Measurements from ENCODE around the gene MAD2L1BP. TPM values are rescaled to one million over a fixed set of nuclear protein-coding genes. Genes with fewer than 3 reads are reported as not detected.

MAD2L1BP gene
- total RNA-seq, 2 experiments from 2014 or later, result 29.0 to 31.7 TPM

GRCh38 chr6:43669050-43669921 lies 33.6 kb downstream of the MAD2L1BP start:
- Mint-ChIP-seq H3K4me3 (no peak overlapping the region), H3K36me3 (ENCODE audit: low read depth) (peaks cover 11% of the 10 kb centered on the region), H3K4me1 (ENCODE audit: low read depth) (peaks cover 41% of the 10 kb centered on the region), H3K27ac (peak overlapping the region; percentile 88), H3K27me3 (peaks cover 1% of the 10 kb centered on the region), H3K9me3 (no peaks in the 10 kb centered on the region)
- POLR2A ChIA-PET, result interaction anchor here (0.6 to 3.1 kb wide), 6 partner anchors 11 to 405 kb away, joined by 3 to 8 read pairs (median 4); partner anchors contain the start of gene RSPH9
- peak; percentile 4 for DNase-seq
- intact Hi-C loops (cut with micrococcal nuclease), result loop anchor here (5.0 kb wide), 1 partner anchor 93 kb away; no protein-coding TSS in a partner anchor
- peak; percentile 3 for ATAC-seq
- CTCF ChIA-PET, result interaction anchor here (0.7 to 6.7 kb wide), 15 partner anchors 8 to 409 kb away, joined by 3 to 68 read pairs (median 5); partner anchors contain the start of genes MAD2L1BP and MRPS18A
- TF ChIP-seq CTCF (IDR thresholded peaks at IDR 0.05), result no peak

GRCh38 chr6:43669922-43670622 lies 34.4 kb downstream of the MAD2L1BP start:
- Mint-ChIP-seq H3K4me1 (ENCODE audit: low read depth) (peaks cover 41% of the 10 kb centered on the region), H3K4me3 (no peak overlapping the region), H3K36me3 (ENCODE audit: low read depth) (peaks cover 19% of the 10 kb centered on the region), H3K27ac (peak overlapping the region; percentile 88), H3K27me3 (peaks cover 1% of the 10 kb centered on the region), H3K9me3 (no peaks in the 10 kb centered on the region)
- POLR2A ChIA-PET, result interaction anchor here (0.6 to 3.1 kb wide), 11 partner anchors 10 to 416 kb away, joined by 3 to 8 read pairs (median 3); partner anchors contain the start of gene RSPH9
- CTCF ChIA-PET, result interaction anchor here (0.8 to 6.7 kb wide), 13 partner anchors 8 to 408 kb away, joined by 3 to 68 read pairs (median 4); partner anchors contain the start of genes MAD2L1BP and MRPS18A
- intact Hi-C loops (cut with micrococcal nuclease), result loop anchor here (5.0 kb wide), 1 partner anchor 92 kb away; no protein-coding TSS in a partner anchor
- DNase-seq, result peak; percentile 80
- peak; percentile 79 for ATAC-seq
- TF ChIP-seq CTCF (IDR thresholded peaks at IDR 0.05), result no peak

GRCh38 chr6:43670623-43670986 lies 35.0 kb downstream of the MAD2L1BP start:
- TF ChIP-seq CTCF (IDR thresholded peaks at IDR 0.05), result no peak
- H3K4me3 Mint-ChIP-seq, result no peak overlapping the region
- intact Hi-C loops (cut with micrococcal nuclease), result no loop called here
- H3K27me3 Mint-ChIP-seq, result peaks cover 1% of the 10 kb centered on the region
- POLR2A ChIA-PET, result interaction anchor here (0.7 to 3.1 kb wide), 7 partner anchors 10 to 415 kb away, joined by 3 to 8 read pairs (median 3); no protein-coding TSS in a partner anchor
- ATAC-seq (no peak), DNase-seq (no peak)
- H3K27ac Mint-ChIP-seq, result peak overlapping the region; percentile 88
- no peaks in the 10 kb centered on the region for H3K9me3 Mint-ChIP-seq
- peaks cover 41% of the 10 kb centered on the region for H3K4me1 Mint-ChIP-seq (ENCODE audit: low read depth)
- peaks cover 19% of the 10 kb centered on the region for H3K36me3 Mint-ChIP-seq (ENCODE audit: low read depth)
- CTCF ChIA-PET, result interaction anchor here (0.9 to 6.7 kb wide), 7 partner anchors 17 to 407 kb away, joined by 3 to 68 read pairs (median 4); partner anchors contain the start of gene MRPS18A

GRCh38 chr6:43671011-43671800 lies 35.6 kb downstream of the MAD2L1BP start:
- ChIA-PET CTCF (interaction anchor here (1.0 to 6.7 kb wide), 5 partner anchors 17 to 407 kb away, joined by 3 to 68 read pairs (median 14); partner anchors contain the start of gene MRPS18A), POLR2A (interaction anchor here (0.7 to 1.5 kb wide), 7 partner anchors 18 to 415 kb away, joined by 3 to 4 read pairs (median 3); no protein-coding TSS in a partner anchor)
- no peaks in the 10 kb centered on the region for H3K9me3 Mint-ChIP-seq
- H3K27ac Mint-ChIP-seq, result peak overlapping the region; percentile 88
- no peak overlapping the region for H3K4me3 Mint-ChIP-seq
- H3K27me3 Mint-ChIP-seq, result peaks cover 1% of the 10 kb centered on the region
- no peak for TF ChIP-seq CTCF (IDR thresholded peaks at IDR 0.05)
- ATAC-seq (no peak), DNase-seq (peak; percentile 12)
- peaks cover 41% of the 10 kb centered on the region for H3K4me1 Mint-ChIP-seq (ENCODE audit: low read depth)
- H3K36me3 Mint-ChIP-seq (ENCODE audit: low read depth), result peaks cover 19% of the 10 kb centered on the region
- intact Hi-C loops (cut with micrococcal nuclease), result no loop called here
